B cell (primary cell): Measurements from ENCODE around the gene CARD9. TPM values are rescaled to one million over a fixed set of nuclear protein-coding genes. Genes with fewer than 3 reads are reported as not detected.

Experiments
- ATAC-seq: fragments of 200-7000 bp; cut with Tn5 transposase; one replicate; pipeline ENCODE4 v1.10.0; 2021; ENCODE audit warnings: low read depth, mild to moderate bottlenecking, moderate number of reproducible peaks, moderate library complexity
- CTCF ChIA-PET: fragments of 350-600 bp; sonication (Branson Sonifier 250); formaldehyde crosslinking; loops from one replicate; lab custom pipeline; 2021; ENCODE audit warnings: antibody characterized with exemption, inconsistent platforms; lab: Charles Lee
- POLR2A ChIA-PET: fragments of 350-600 bp; sonication (Branson Sonifier 250); formaldehyde crosslinking; loops from one replicate; lab custom pipeline; 2021; ENCODE audit warnings: antibody characterized with exemption; lab: Charles Lee
- DNase-seq: peaks from one replicate; pipeline ENCODE4 v3.0.0; 2013
- H2AFZ ChIP-seq: 2 replicates; pipeline ENCODE4 v1.6.1; 2012; ENCODE audit warnings: mild to moderate bottlenecking, low read depth, low read length; ENCODE audit not compliant: insufficient read depth, poor library complexity, severe bottlenecking
- H3K27ac ChIP-seq, 2 donors: 1 replicate in 1 of 2; 2 replicates in 1 of 2; pipeline ENCODE4 v1.5.1; 2012 to 2013; ENCODE audit warnings: low read length in 2 of 2, mild to moderate bottlenecking in 2 of 2, moderate library complexity in 1 of 2
- H3K27me3 ChIP-seq, 4 experiments: fragments of 200-600 bp in 1 of 4; sonication (generic) in 1 of 4; replicated peaks in 1 of 4; 1 replicate in 2 of 4; 2 replicates in 2 of 4; pipeline versions ENCODE4 v1.6.1 to v1.7.0; 2013 to 2016; ENCODE audit warnings: low read length in 3 of 4, mild to moderate bottlenecking in 2 of 4, mixed read lengths in 1 of 4, moderate library complexity in 1 of 4; ENCODE audit not compliant: insufficient read depth in 4 of 4, control insufficient read depth in 3 of 4; ENCODE audit errors: control extremely low read depth in 1 of 4
- H3K36me3 ChIP-seq, 2 experiments: replicated peaks in 1 of 2; 1 replicate in 1 of 2; 2 replicates in 1 of 2; pipeline versions ENCODE4 v1.6.1 to v1.7.1; 2013; ENCODE audit warnings: low read length in 1 of 2; ENCODE audit not compliant: insufficient read depth in 2 of 2, control insufficient read depth in 1 of 2; ENCODE audit errors: control extremely low read depth in 1 of 2, extremely low read depth in 1 of 2
- H3K4me1 ChIP-seq, 2 donors: fragments of 200-600 bp in 1 of 2; sonication (generic) in 1 of 2; 1 replicate in 1 of 2; 2 replicates in 1 of 2; pipeline versions ENCODE4 v1.5.1 to v1.6.1; 2013 to 2017; ENCODE audit warnings: low read length in 2 of 2; ENCODE audit not compliant: control insufficient read depth in 2 of 2, insufficient read depth in 2 of 2
- H3K4me2 ChIP-seq: replicated peaks from 2 replicates; pipeline ENCODE3; 2012; ENCODE audit warnings: mild to moderate bottlenecking, low read depth, low read length; ENCODE audit not compliant: poor library complexity, severe bottlenecking
- H3K4me3 ChIP-seq, 5 experiments: fragments of 200-600 bp in 1 of 5; sonication (generic) in 1 of 5; 1 replicate in 3 of 5; 2 replicates in 2 of 5; pipeline versions ENCODE4 v1.5.1 to v1.7.0; 2011 to 2016; ENCODE audit warnings: low read length in 4 of 5, mild to moderate bottlenecking in 4 of 5, low read depth in 2 of 5, control low read depth in 1 of 5, moderate library complexity in 1 of 5; ENCODE audit not compliant: insufficient read depth in 1 of 5; ENCODE audit errors: control extremely low read depth in 1 of 5, extremely low read depth in 1 of 5
- H3K79me2 ChIP-seq: fragments of 200-600 bp; sonication (generic); one replicate; pipeline ENCODE4 v1.6.0; 2016; ENCODE audit warnings: low read length; ENCODE audit not compliant: control insufficient read depth, insufficient read depth
- H3K9ac ChIP-seq: fragments of 200-600 bp; sonication (generic); 2 replicates; pipeline ENCODE4 v1.6.1; 2017; ENCODE audit warnings: mild to moderate bottlenecking, low read length, moderate library complexity
- H3K9me3 ChIP-seq, 3 donors: one replicate each; pipeline versions ENCODE4 v1.6.1 to v1.7.1; 2013; ENCODE audit warnings: low read length in 2 of 3; ENCODE audit not compliant: control insufficient read depth in 2 of 3, insufficient read depth in 1 of 3; ENCODE audit errors: control extremely low read depth in 1 of 3
- H4K20me1 ChIP-seq: 2 replicates; pipeline ENCODE4 v1.6.0; 2012; ENCODE audit warnings: mild to moderate bottlenecking, low read length; ENCODE audit not compliant: insufficient read depth, control insufficient read depth, poor library complexity, severe bottlenecking
- H3K27ac Mint-ChIP-seq: one replicate; pipeline ENCODE4 v1.8.0; 2021; ENCODE audit warnings: mixed read lengths
- H3K27me3 Mint-ChIP-seq: one replicate; pipeline ENCODE4 v1.8.0; 2021; ENCODE audit warnings: mixed read lengths
- H3K4me1 Mint-ChIP-seq: one replicate; pipeline ENCODE4 v1.8.0; 2021; ENCODE audit warnings: mixed read lengths
- H3K4me3 Mint-ChIP-seq: one replicate; pipeline ENCODE4 v1.8.0; 2021; ENCODE audit warnings: mixed read lengths
- H3K9me3 Mint-ChIP-seq: one replicate; pipeline ENCODE4 v1.8.0; 2022; ENCODE audit warnings: mixed read lengths; ENCODE audit not compliant: insufficient read depth
- EZH2 ChIP-seq: IDR thresholded peaks from 2 replicates; pipeline ENCODE4 v1.6.1; 2012; ENCODE audit warnings: borderline replicate concordance, low read depth, mild to moderate bottlenecking, moderate library complexity, low read length; ENCODE audit not compliant: insufficient read depth, poor library complexity, severe bottlenecking
- WGBS: methylation state at CpG from one replicate; pipeline ENCODE4 v1.1.5; 2013; ENCODE audit warnings: missing lambda C conversion rate; ENCODE audit not compliant: insufficient coverage; 5-methylcytosine and 5-hydroxymethylcytosine counted together
- intact Hi-C: fragments of 100-400 bp; cut with micrococcal nuclease; formaldehyde crosslinking; loops from one replicate; pipeline ENCODE4 v1.10.0; 2022
- polyA plus RNA-seq: library from polyadenylated mRNA; depleted of rRNA; stranded (reverse); fragments of >200 nt; gene quantifications from 2 replicates; pipeline ENCODE4 v1.2.3, GENCODE V29; 2012
- total RNA-seq, 2 donors: library from RNA; stranded (reverse); fragments of 120-200 nt in 1 of 2; gene quantifications; 1 replicate in 1 of 2; 2 replicates in 1 of 2; pipeline versions ENCODE4 v1.2.3 to v1.2.4, GENCODE V29; 2013 to 2022
- TF ChIP-seq, protein P1 (sequence below): fragments of 200-600 bp; IDR thresholded peaks from one replicate; pipeline ENCODE4 v1.8.0; 2022; ENCODE audit warnings: antibody characterized with exemption, mild to moderate bottlenecking

The CARD9 gene
- total and polyA plus RNA-seq, 2 donors (not counting 1 experiment from before 2014, with no cell fraction given): 0.57 to 1.1 TPM

DNA sequence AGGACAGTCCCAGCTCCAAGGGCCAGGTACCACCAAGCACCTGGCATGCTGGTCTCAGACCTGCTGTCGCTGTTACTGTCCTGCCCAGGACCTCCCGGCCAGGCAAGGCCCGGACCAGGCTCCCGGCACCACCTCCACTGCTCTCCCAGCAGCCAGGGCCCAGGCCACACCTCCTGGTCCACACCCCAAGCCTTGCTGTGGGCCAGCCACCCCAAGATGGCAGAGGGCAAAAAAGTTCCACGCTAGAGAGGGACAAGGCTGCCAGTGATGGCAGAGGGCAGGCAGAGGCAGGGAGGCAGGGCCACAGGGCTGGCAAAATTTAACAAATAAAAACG is 11.1 kb downstream of the CARD9 start:
- Histone ChIP-seq H3K79me2 (no peaks in the 10 kb centered on the region), H3K27me3 (no peaks in the 10 kb centered on the region), H2AFZ (no peak overlapping the region), H3K36me3 (peaks cover 0 to 13% of the 10 kb centered on the region in 2 experiments), H3K27ac (no peak overlapping the region), H3K4me3 (no peak overlapping the region), H3K9me3 (peaks cover 0 to 10% (median 0%) of the 10 kb centered on the region in 3 donors), H4K20me1 (peaks cover 19% of the 10 kb centered on the region), H3K4me2 (no peak overlapping the region), H3K4me1 (peaks cover 5 to 10% of the 10 kb centered on the region in 2 donors), H3K9ac (no peak overlapping the region)
- DNase-seq (no peak), ATAC-seq (no peak)
- ChIA-PET CTCF (interaction anchor here (0.9 to 2.9 kb wide), 8 partner anchors 34 to 229 kb away, joined by 3 to 21 read pairs (median 6); partner anchors contain the start of gene INPP5E), POLR2A (interaction anchor here (0.6 to 1.3 kb wide), 6 partner anchors 42 to 885 kb away, joined by 3 to 5 read pairs (median 4); partner anchors contain the start of genes ENTR1 and PMPCA)
- Mint-ChIP-seq H3K27ac (no peak overlapping the region), H3K27me3 (no peaks in the 10 kb centered on the region), H3K4me1 (peaks cover 10% of the 10 kb centered on the region), H3K4me3 (peak overlapping the region; percentile 89), H3K9me3 (no peaks in the 10 kb centered on the region)
- intact Hi-C loops: loop anchor here (5.0 kb wide), 1 partner anchor 455 kb away; the partner anchor contains the start of gene CAMSAP1
- 98% methylated on average over 5 of the region's 6 CpGs for WGBS
- TF ChIP-seq EZH2: no peak
- TF ChIP-seq, protein P1, sequence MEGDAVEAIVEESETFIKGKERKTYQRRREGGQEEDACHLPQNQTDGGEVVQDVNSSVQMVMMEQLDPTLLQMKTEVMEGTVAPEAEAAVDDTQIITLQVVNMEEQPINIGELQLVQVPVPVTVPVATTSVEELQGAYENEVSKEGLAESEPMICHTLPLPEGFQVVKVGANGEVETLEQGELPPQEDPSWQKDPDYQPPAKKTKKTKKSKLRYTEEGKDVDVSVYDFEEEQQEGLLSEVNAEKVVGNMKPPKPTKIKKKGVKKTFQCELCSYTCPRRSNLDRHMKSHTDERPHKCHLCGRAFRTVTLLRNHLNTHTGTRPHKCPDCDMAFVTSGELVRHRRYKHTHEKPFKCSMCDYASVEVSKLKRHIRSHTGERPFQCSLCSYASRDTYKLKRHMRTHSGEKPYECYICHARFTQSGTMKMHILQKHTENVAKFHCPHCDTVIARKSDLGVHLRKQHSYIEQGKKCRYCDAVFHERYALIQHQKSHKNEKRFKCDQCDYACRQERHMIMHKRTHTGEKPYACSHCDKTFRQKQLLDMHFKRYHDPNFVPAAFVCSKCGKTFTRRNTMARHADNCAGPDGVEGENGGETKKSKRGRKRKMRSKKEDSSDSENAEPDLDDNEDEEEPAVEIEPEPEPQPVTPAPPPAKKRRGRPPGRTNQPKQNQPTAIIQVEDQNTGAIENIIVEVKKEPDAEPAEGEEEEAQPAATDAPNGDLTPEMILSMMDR: no peak

GRCh38 chr9:136361754-136362449 is 11.6 kb downstream of the CARD9 start:
- 94% methylated on average over 22 of the region's 26 CpGs for WGBS
- no peak overlapping the region for H3K4me3 Mint-ChIP-seq

More at GRCh38 chr9:136361754-136362449, 11.6 kb downstream of the CARD9 start:
- intact Hi-C loops: loop anchor here (5.0 kb wide), 1 partner anchor 455 kb away; the partner anchor contains the start of gene CAMSAP1
- peaks cover 5 to 10% of the 10 kb centered on the region in 2 donors for H3K4me1 ChIP-seq
- DNase-seq: no peak
- no peaks in the 10 kb centered on the region for H3K27me3 ChIP-seq
- ChIA-PET CTCF (no interaction called here), POLR2A (no interaction called here)
- H3K79me2 ChIP-seq: no peaks in the 10 kb centered on the region
- peaks cover 0 to 10% (median 0%) of the 10 kb centered on the region in 3 donors for H3K9me3 ChIP-seq
- no peak for ATAC-seq
- H3K36me3 ChIP-seq: peaks cover 0 to 13% of the 10 kb centered on the region in 2 experiments
- TF ChIP-seq EZH2: no peak
- TF ChIP-seq, protein P1: no peak
- H4K20me1 ChIP-seq: peaks cover 19% of the 10 kb centered on the region
- H2AFZ ChIP-seq: no peak overlapping the region
- no peak overlapping the region for H3K27ac ChIP-seq
- H3K4me3 ChIP-seq: no peak overlapping the region
- no peak overlapping the region for H3K4me2 ChIP-seq
- peaks cover 10% of the 10 kb centered on the region for H3K4me1 Mint-ChIP-seq
- no peak overlapping the region for H3K27ac Mint-ChIP-seq
- H3K27me3 Mint-ChIP-seq: no peaks in the 10 kb centered on the region
- no peaks in the 10 kb centered on the region for H3K9me3 Mint-ChIP-seq
- no peak overlapping the region for H3K9ac ChIP-seq
